ENCODE data around the gene RPS6KA3.

- no peak for TF ChIP-seq CTCF (IDR thresholded peaks at IDR 0.05)
- no peak for TF ChIP-seq POLR2A (IDR thresholded peaks at IDR 0.05)
These were observed 164.7 kb downstream of the RPS6KA3 start for GRCh38 chrX:20101934-20102581.
